Measurements from ENCODE around the gene RABEPK.

DNA sequence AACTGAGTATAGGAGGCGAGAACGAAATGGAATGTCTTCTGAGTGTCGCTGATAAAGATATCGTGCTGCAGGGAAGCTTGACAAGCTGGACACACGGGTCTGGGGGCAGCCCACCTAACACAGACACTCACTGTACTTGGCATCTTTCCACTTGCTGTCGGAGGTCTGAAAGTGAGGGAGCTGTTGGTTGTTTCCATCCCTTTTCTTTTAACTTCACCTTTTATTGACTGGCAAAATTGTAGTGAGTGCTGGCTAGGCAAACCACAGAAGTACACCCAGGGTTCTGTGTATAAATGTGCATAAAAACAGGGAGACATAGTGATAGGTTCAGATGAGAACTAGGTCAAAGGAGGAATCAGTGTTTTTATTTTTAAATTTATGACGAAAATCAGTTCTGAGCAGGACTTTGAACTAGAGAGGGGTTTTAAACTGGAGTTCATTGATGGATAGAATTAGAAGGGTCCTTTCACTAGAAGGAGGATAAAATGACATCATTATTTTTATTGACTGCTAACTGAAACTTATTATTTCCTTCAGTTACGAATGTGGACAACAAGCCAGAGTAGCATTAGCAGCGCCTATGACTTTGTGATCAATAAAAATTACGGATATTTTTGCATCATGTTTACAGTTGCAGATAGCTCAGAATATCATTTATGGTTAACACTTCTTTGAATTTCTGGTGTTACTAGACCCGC, 62.1 kb downstream of the RABEPK start:
- TF ChIP-seq, protein P1, sequence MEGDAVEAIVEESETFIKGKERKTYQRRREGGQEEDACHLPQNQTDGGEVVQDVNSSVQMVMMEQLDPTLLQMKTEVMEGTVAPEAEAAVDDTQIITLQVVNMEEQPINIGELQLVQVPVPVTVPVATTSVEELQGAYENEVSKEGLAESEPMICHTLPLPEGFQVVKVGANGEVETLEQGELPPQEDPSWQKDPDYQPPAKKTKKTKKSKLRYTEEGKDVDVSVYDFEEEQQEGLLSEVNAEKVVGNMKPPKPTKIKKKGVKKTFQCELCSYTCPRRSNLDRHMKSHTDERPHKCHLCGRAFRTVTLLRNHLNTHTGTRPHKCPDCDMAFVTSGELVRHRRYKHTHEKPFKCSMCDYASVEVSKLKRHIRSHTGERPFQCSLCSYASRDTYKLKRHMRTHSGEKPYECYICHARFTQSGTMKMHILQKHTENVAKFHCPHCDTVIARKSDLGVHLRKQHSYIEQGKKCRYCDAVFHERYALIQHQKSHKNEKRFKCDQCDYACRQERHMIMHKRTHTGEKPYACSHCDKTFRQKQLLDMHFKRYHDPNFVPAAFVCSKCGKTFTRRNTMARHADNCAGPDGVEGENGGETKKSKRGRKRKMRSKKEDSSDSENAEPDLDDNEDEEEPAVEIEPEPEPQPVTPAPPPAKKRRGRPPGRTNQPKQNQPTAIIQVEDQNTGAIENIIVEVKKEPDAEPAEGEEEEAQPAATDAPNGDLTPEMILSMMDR (conservative IDR thresholded peaks at IDR 0.05; ENCODE audit: low read length), result no peak
- TF ChIP-seq EZH2phosphoT487 (IDR thresholded peaks at IDR 0.05; ENCODE audit: borderline replicate concordance), result no peak

Measured in Loucy (cell line).